HCT116 (cell line): Measurements from ENCODE around the gene NPPB. TPM values are rescaled to one million over a fixed set of nuclear protein-coding genes. Genes with fewer than 3 reads are reported as not detected.

ENCODE experiments used
- ATAC-seq: fragments of 200-7000 bp; cut with Tn5 transposase; 2 replicates; pipeline ENCODE4 v1.9.1; 2020; ENCODE audit warnings: mild to moderate bottlenecking, moderate library complexity
- BruUV-seq: library from RNA; stranded (reverse); fragments of 400-500 nt; replicated peaks from 2 replicates; lab custom pipeline; 2021; lab: Mats Ljungman, UMichigan
- CTCF ChIA-PET: fragments of 300-600 bp; sonication (Branson Sonifier 250); formaldehyde crosslinking; loops from one replicate; lab custom pipeline; 2021; ENCODE audit warnings: antibody characterized with exemption; lab: Charles Lee
- POLR2A ChIA-PET: fragments of 300-600, 350-600 bp; sonication (Branson Sonifier 250); formaldehyde crosslinking; loops from one replicate; lab custom pipeline; 2021; ENCODE audit warnings: antibody characterized with exemption; lab: Charles Lee
- RAD21 ChIA-PET, 2 experiments: fragments of 300-600 bp; sonication (Branson Sonifier 250); formaldehyde crosslinking; loops; one replicate each; lab custom pipeline; 2023; ENCODE audit warnings: low total read pairs in 2 of 2; ENCODE audit not compliant: uncharacterized antibody in 2 of 2, unreplicated experiment in 2 of 2, low non-redundant PET in 1 of 2; lab: Charles Lee
- DNase-seq: peaks from one replicate; pipeline ENCODE4 v3.0.0-alpha.2; 2010; ENCODE audit warnings: low read depth, low spot score
- H2AFZ ChIP-seq: fragments of 200-600 bp; shearing (Covaris generic), sonication (generic); 2 replicates; pipeline ENCODE4 v1.6.1; 2017; ENCODE audit warnings: low read depth, mixed run types, mixed read lengths, antibody characterized with exemption, low read length; ENCODE audit not compliant: poor library complexity, severe bottlenecking
- H3K27ac ChIP-seq: 2 replicates; pipeline ENCODE4 v1.5.1; 2012; ENCODE audit warnings: low read depth, low read length
- H3K27me3 ChIP-seq: fragments of 200-600 bp; sonication (generic); 2 replicates; pipeline ENCODE4 v1.6.1; 2016; ENCODE audit warnings: mixed run types, low read length, mixed read lengths; ENCODE audit not compliant: insufficient read depth
- H3K36me3 ChIP-seq, 2 experiments: fragments of 200-500 bp in 1 of 2; fragments of 200-600 bp in 1 of 2; sonication (Bioruptor generic) in 1 of 2; sonication (generic) in 1 of 2; 2 replicates each; pipeline versions ENCODE4 v1.5.1 to v1.6.1; 2014 to 2016; ENCODE audit warnings: low read length in 2 of 2, inconsistent platforms in 1 of 2, mixed read lengths in 1 of 2, mixed run types in 1 of 2; ENCODE audit not compliant: insufficient read depth in 2 of 2, control insufficient read depth in 1 of 2
- H3K4me1 ChIP-seq, 2 experiments: fragments of 200-600 bp in 1 of 2; sonication (generic) in 1 of 2; 2 replicates each; pipeline versions ENCODE4 v1.5.1 to v1.6.1; 2012 to 2017; ENCODE audit warnings: low read length in 2 of 2, inconsistent platforms in 1 of 2, mild to moderate bottlenecking in 1 of 2, mixed read lengths in 1 of 2, mixed run types in 1 of 2, moderate library complexity in 1 of 2; ENCODE audit not compliant: insufficient read depth in 2 of 2, control insufficient read depth in 1 of 2
- H3K4me2 ChIP-seq: fragments of 200-600 bp; sonication (generic); 2 replicates; pipeline ENCODE4 v1.6.1; 2017; ENCODE audit warnings: mixed run types, low read length, mixed read lengths
- H3K4me3 ChIP-seq, 2 experiments: fragments of 200-600 bp in 1 of 2; sonication (generic) in 1 of 2; replicated peaks in 1 of 2; 2 replicates each; pipeline ENCODE4 v1.5.1; 2011 to 2016; ENCODE audit warnings: low read length in 2 of 2, control low read depth in 1 of 2, low read depth in 1 of 2, mild to moderate bottlenecking in 1 of 2, mixed read lengths in 1 of 2, mixed run types in 1 of 2
- H3K79me2 ChIP-seq: fragments of 200-600 bp; sonication (generic); 2 replicates; pipeline ENCODE4 v1.6.1; 2017; ENCODE audit warnings: mild to moderate bottlenecking, mixed run types, low read length, moderate library complexity, mixed read lengths; ENCODE audit not compliant: insufficient read depth
- H3K9ac ChIP-seq: fragments of 200-600 bp; sonication (generic); 2 replicates; pipeline ENCODE4 v1.6.1; 2016; ENCODE audit warnings: low read length, mixed read lengths
- H3K9me2 ChIP-seq: fragments of 200-600 bp; sonication (generic), shearing (Covaris generic); 2 replicates; pipeline ENCODE4 v1.6.1; 2017; ENCODE audit warnings: mixed run types, mild to moderate bottlenecking, moderate library complexity; ENCODE audit not compliant: insufficient read depth
- H3K9me3 ChIP-seq, 2 experiments: fragments of 200-500 bp in 1 of 2; fragments of 200-600 bp in 1 of 2; sonication (Bioruptor generic) in 1 of 2; sonication (generic) in 1 of 2; 2 replicates each; pipeline ENCODE4 v1.6.1; 2014 to 2017; ENCODE audit warnings: low read length in 2 of 2, mixed read lengths in 2 of 2, inconsistent platforms in 1 of 2, low read depth in 1 of 2, mild to moderate bottlenecking in 1 of 2, mixed run types in 1 of 2, moderate library complexity in 1 of 2; ENCODE audit not compliant: control insufficient read depth in 1 of 2, insufficient read depth in 1 of 2
- H4K20me1 ChIP-seq: fragments of 200-600 bp; sonication (generic), shearing (Covaris generic); 2 replicates; pipeline ENCODE4 v1.6.1; 2017; ENCODE audit warnings: mixed run types, mild to moderate bottlenecking, moderate library complexity; ENCODE audit not compliant: insufficient read depth
- CTCF ChIP-seq, 3 experiments: fragments of 200-600 bp in 1 of 3; sonication (generic) in 1 of 3; IDR thresholded peaks in 2 of 3; conservative IDR thresholded peaks in 1 of 3; 2 replicates each; pipeline ENCODE4 v1.5.1; 2012 to 2017; ENCODE audit warnings: low read depth in 2 of 3, low read length in 2 of 3, antibody characterized with exemption in 1 of 3, borderline replicate concordance in 1 of 3, control low read depth in 1 of 3, mild to moderate bottlenecking in 1 of 3, mixed read lengths in 1 of 3, mixed run types in 1 of 3, moderate library complexity in 1 of 3; ENCODE audit not compliant: insufficient read depth in 1 of 3
- EZH2 ChIP-seq: fragments of 200-600 bp; sonication (generic); IDR thresholded peaks from 2 replicates; pipeline ENCODE4 v1.6.1; 2017; ENCODE audit warnings: antibody characterized with exemption, mixed run types
- intact Hi-C: fragments of 100-400 bp; cut with micrococcal nuclease; formaldehyde crosslinking; loops from 2 replicates; pipeline ENCODE4 v1.10.0; 2022
- total RNA-seq: library from RNA; stranded (reverse); gene quantifications from one replicate; pipeline ENCODE4 v1.2.1, GENCODE V29; 2021; ENCODE audit not compliant: unreplicated experiment
- TF ChIP-seq, protein P1 (sequence below): IDR thresholded peaks from 2 replicates; pipeline ENCODE4 v1.6.1; 2012; ENCODE audit warnings: low read depth

NPPB gene
- total RNA-seq, 1 experiment from 2014 or later, result not detected

DNA sequence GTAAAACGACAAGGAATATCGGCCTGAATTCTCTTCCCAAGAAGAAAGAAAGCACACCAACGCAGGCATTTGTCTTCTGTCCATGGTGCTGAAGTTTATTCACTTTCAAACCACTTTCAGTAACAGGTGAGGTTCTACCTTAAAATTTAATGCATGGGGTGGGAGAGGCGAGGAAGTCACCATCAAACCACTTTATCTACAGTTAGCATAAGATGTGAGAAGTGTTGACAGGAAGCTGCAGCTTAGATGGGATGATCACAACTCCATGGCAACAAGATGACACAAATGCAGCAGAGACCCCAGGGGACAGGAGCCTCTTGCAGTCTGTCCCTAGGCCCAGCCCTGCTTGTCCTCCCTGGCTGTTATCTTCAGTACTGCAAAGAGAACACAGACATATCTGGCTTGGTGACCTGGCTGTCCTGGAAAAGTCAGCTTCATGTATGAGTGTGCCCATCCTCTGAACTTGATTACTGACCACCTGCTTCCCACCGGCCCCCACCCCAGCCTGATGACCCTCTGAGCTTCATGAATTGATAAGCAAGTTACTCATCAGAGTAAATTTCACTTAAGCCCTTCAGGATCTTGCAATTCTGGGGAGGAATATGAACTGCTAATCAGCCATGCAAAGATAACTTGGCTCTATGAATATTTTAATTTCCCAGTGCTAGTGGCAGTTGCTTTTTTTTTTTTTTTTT lies 13.0 kb downstream of the NPPB start:
- 0 out of 4 replicates have a peak, but pooled peaks cover 0 to 3% of the 10 kb centered on the region in 2 experiments for H3K4me1 ChIP-seq
- no peak overlapping the region for H2AFZ ChIP-seq
- ATAC-seq (peak; percentile 62), DNase-seq (no peak)
- CTCF ChIA-PET, result no interaction called here
- H3K36me3 ChIP-seq, result peaks cover 0 to 11% of the 10 kb centered on the region in 2 experiments; a peak in 1 of 4 replicates
- H3K4me2 ChIP-seq, result no peak overlapping the region
- H3K27ac ChIP-seq, result no peak overlapping the region
- H3K9me2 ChIP-seq, result no peaks in the 10 kb centered on the region
- RAD21 ChIA-PET, result no interaction called here
- no TSS peak for BruUV-seq
- no peaks in the 10 kb centered on the region for H3K27me3 ChIP-seq
- H3K9ac ChIP-seq, result no peak overlapping the region
- no peak overlapping the region for H3K4me3 ChIP-seq
- no peaks in the 10 kb centered on the region for H3K79me2 ChIP-seq
- POLR2A ChIA-PET, result no interaction called here
- 0 out of 6 replicates have a peak, but pooled peaks of 1 of the 3 experiments have one; percentile 9 for TF ChIP-seq CTCF (IDR thresholded peaks at IDR 0.05 in 2 of 3, conservative IDR thresholded peaks at IDR 0.05 in 1 of 3; ENCODE audit: borderline replicate concordance in 1 of 3, insufficient read depth in 1 of 3, low read depth in 2 of 3, low read length in 2 of 3)
- no peak for TF ChIP-seq EZH2
- TF ChIP-seq, protein P1, sequence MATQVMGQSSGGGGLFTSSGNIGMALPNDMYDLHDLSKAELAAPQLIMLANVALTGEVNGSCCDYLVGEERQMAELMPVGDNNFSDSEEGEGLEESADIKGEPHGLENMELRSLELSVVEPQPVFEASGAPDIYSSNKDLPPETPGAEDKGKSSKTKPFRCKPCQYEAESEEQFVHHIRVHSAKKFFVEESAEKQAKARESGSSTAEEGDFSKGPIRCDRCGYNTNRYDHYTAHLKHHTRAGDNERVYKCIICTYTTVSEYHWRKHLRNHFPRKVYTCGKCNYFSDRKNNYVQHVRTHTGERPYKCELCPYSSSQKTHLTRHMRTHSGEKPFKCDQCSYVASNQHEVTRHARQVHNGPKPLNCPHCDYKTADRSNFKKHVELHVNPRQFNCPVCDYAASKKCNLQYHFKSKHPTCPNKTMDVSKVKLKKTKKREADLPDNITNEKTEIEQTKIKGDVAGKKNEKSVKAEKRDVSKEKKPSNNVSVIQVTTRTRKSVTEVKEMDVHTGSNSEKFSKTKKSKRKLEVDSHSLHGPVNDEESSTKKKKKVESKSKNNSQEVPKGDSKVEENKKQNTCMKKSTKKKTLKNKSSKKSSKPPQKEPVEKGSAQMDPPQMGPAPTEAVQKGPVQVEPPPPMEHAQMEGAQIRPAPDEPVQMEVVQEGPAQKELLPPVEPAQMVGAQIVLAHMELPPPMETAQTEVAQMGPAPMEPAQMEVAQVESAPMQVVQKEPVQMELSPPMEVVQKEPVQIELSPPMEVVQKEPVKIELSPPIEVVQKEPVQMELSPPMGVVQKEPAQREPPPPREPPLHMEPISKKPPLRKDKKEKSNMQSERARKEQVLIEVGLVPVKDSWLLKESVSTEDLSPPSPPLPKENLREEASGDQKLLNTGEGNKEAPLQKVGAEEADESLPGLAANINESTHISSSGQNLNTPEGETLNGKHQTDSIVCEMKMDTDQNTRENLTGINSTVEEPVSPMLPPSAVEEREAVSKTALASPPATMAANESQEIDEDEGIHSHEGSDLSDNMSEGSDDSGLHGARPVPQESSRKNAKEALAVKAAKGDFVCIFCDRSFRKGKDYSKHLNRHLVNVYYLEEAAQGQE, result peak; percentile 80
- H4K20me1 ChIP-seq, result no peaks in the 10 kb centered on the region
- H3K9me3 ChIP-seq, result no peaks in the 10 kb centered on the region
- intact Hi-C loops, result no loop called here
